Measurements from ENCODE around the gene ATP8A1.
"Not testable (repeated sequence)": the region's sequence is repeated elsewhere in the genome, so short reads cannot be mapped to it uniquely, and the experiment has no call there.

The ATP8A1 gene

GRCh38 chr4:42497142-42497910 lies 159.6 kb downstream of the ATP8A1 start:
- DNase-seq: no peak

GRCh38 chr4:42492962-42493361 lies 163.9 kb downstream of the ATP8A1 start:
- no peak for DNase-seq

- no peak for DNase-seq
Measured at GRCh38 chr4:42490015-42490414, 166.9 kb downstream of the ATP8A1 start.

- no peak for DNase-seq
Measured at GRCh38 chr4:42489095-42489494, 167.8 kb downstream of the ATP8A1 start.

GRCh38 chr4:42488554-42488953 lies 168.4 kb downstream of the ATP8A1 start:
- no peak for DNase-seq

- no peak for DNase-seq
Measured at GRCh38 chr4:42488114-42488513, 168.8 kb downstream of the ATP8A1 start.

GRCh38 chr4:42487230-42487629 lies 169.7 kb downstream of the ATP8A1 start:
- DNase-seq: no peak

GRCh38 chr4:42486156-42486555 lies 170.7 kb downstream of the ATP8A1 start:
- DNase-seq: not testable (repeated sequence)

GRCh38 chr4:42484630-42485029 lies 172.3 kb downstream of the ATP8A1 start:
- no peak for DNase-seq

GRCh38 chr4:42483426-42484379 lies 173.2 kb downstream of the ATP8A1 start:
- no peak for DNase-seq

- DNase-seq: no peak
Measured at GRCh38 chr4:42482516-42483327, 174.2 kb downstream of the ATP8A1 start.

- DNase-seq: no peak
Measured at GRCh38 chr4:42480717-42481116, 176.2 kb downstream of the ATP8A1 start.

GRCh38 chr4:42480281-42480680 lies 176.6 kb downstream of the ATP8A1 start:
- DNase-seq: no peak

GRCh38 chr4:42478946-42479345 lies 178.0 kb downstream of the ATP8A1 start:
- DNase-seq: no peak

- DNase-seq: no peak
Measured at GRCh38 chr4:42478509-42478908, 178.4 kb downstream of the ATP8A1 start.

- DNase-seq: no peak
Measured at GRCh38 chr4:42474406-42474805, 182.5 kb downstream of the ATP8A1 start.

GRCh38 chr4:42473071-42473684 lies 183.7 kb downstream of the ATP8A1 start:
- no peak for DNase-seq

GRCh38 chr4:42471896-42472295 lies 185.0 kb downstream of the ATP8A1 start:
- DNase-seq: no peak

- DNase-seq: no peak
Measured at GRCh38 chr4:42470023-42470422, 186.9 kb downstream of the ATP8A1 start.

- DNase-seq: not testable (repeated sequence)
Measured at GRCh38 chr4:42467777-42468176, 189.1 kb downstream of the ATP8A1 start.

- DNase-seq: no peak
Measured at GRCh38 chr4:42466273-42466844, 190.5 kb downstream of the ATP8A1 start.

GRCh38 chr4:42464550-42465094 lies 192.3 kb downstream of the ATP8A1 start:
- DNase-seq: no peak
